Epidermal melanocyte (primary cell): Measurements from ENCODE around the gene SGMS2.

Source experiments
- DNase-seq: peaks from one replicate; pipeline ENCODE4 v3.0.0; 2011; ENCODE audit warnings: low spot score; ENCODE audit not compliant: insufficient read length

Gene SGMS2

DNA sequence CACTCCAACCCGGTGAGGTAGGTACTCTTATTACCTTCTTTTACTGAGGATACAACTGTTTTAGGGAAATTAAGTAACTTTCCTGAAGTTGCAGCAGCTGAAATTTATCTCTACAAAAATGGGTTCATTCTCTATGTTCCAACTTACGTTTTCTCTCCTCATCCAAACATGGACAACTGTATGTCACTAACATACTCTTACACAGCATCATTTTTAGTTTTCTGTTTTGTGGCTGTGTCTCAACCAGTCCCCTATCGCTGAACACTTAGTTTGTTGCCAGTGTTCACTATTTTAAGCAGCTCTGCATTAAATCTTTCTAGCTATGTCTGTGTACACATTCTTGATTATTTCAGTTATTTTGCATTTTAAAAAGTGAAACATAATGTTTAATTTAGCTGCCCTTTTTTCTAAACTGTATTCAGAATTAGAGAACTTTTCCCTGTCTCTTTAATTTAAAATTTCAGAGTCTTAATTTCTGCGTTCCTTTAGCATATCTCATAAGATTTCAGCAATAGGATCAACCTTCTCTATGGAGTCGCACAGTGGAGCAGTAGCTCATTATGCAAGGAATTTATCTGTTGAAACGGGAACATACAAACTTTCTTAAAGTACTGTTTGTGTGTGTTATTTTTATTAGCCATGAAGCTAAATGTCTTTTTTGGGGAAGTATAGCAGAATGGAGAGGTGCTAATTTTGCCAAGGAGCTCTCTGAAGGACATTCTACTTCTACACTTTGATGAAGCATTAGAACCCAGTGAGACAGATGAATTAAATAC, 3.8 kb downstream of the SGMS2 start:
- DNase-seq, result no peak

DNA sequence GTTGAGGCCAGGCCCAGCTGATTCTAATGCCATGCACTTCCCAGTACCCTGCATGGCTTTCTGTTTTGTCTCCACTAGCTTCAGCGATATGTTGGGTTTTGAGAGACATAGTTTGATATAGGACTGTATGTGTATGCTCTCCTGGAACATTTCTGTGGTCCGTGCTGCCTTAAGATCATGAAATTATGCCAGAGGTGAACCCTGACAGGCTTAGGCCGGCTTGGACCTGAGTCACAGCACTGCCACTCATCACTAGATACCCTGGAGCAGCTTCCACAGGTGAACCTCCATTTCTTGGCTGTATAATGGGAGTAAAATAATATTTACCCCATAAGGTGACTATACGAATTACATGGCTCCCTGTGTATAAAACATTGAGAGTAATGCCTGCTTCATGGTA, 6.4 kb downstream of the SGMS2 start:
- DNase-seq, result no peak

DNA sequence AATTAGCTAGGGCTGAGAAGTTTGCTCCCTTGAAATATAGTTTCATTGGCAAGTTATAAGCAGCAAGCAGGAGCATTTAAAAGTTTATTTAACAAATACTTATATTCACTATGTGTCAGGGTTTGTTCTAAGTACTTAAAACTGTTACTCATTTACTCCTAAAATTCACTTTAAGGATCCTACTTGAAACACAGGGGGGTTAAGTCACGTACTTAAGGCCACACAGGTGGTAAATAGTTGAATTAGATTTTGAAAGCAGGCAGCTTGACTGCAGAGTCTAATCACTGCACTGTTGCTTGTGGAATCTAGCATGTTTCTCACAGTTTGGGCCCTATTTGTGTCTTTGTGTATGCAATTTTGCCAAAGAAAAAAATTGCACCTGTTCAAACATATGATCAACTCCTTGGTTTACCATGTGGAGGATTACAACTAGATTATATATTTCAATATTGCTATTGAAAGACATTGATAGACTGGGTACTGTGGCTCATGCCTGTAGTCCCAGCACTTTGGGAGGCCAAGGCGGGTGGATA, 7.6 kb downstream of the SGMS2 start:
- DNase-seq, result no peak

DNA sequence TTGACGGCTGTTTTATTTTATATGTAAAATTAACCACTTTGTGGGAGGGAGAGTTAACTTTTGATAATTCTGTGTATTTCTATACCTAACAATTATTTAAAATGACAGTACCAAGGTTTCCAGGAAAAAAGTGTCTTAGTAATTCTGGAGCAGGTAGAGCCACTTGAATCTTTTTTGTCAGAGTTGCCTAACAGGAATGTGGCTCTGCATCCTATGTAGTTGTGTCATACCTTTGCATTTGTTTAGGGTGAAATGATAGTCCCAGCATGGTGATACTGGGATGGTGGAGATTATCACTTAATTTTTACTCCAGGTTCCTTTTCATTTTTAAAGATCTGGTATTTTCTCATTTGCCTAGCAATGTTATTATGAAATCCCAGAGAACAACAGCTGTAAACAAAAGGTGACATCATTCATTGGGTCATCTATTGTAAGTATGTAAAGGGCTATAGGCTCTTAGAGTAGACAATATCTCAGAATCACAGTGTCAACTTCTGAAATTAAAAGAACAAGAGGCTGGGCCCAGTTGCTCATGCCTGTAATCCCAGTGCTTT, 9.6 kb downstream of the SGMS2 start:
- DNase-seq, result no peak

DNA sequence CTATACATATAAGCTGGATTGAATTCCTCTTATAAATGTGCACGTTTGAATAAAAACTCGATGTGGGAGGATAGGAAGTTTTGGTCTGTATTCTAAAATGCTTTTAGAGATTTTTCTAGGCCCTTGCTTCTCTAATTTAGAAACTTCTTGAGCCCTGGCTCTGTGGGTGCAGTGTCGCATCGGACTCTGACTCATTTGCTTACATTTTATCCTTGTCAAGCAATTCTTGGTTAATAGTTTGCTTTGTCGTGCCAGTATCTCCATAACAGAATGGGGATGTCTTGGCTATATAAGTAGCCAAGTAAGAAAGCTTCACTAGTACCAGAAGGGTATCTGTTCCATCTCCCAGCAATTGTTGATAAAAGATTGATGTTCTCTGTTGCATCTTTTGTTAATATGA, 10.7 kb downstream of the SGMS2 start:
- DNase-seq, result no peak

DNA sequence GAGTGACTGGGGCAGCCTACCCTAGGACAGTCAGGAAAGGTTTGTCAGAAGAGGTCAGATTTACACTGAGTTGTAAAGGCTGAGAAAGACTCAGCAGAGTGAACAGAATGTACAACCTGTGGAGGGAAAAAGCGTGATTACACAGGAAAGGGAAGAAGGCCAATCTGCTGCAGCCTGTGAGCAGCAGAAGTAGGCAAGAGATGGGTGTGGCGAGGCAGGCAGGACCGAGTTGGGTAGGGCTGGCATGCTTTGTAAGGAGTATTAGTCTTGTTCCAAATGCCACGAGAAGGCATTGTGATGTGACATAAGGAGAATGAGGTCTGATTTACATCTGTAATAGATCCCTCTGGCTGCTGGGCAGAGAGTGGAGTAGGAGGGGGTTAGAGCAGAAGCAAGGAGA, 12.6 kb downstream of the SGMS2 start:
- DNase-seq, result no peak

DNA sequence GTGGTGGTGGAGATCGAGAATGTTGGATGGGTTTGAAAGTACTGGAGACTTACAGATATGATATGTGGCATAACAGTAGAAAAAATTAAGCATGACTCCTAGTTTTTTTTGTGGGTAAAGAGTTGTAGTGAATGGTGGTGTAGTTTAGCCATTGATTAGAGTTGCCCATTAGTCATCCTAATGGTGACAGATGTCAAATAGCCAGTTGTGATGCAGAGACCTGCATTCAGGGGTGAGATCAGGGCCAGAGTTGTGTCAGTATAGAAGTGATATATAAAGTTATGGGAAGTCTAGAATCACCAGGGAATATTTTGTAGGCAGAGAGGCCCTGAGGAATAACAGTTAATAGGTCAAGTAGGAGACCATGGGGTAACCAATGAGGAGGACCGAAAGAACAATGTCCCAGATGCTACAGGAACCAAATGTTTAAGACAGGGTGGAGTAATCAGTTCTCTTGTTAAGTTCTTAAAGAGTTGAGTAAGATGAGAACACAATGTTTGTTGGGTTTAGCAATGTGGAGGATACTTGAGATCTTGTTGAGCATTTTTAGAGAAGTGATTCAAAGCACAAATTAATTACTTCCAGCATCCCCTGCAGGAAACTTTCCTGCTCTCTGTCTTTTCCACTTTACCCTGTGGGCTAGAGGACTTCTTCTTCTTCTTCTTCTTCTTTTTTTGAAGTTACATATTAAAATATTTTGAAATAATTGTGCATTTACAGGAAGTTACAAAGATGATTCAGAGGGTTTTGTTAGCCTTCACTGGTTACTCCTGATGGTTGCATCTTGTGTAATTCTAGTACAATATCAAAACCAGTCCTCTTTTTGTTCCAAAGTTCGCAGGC, 13.3 kb downstream of the SGMS2 start:
- DNase-seq, result no peak

DNA sequence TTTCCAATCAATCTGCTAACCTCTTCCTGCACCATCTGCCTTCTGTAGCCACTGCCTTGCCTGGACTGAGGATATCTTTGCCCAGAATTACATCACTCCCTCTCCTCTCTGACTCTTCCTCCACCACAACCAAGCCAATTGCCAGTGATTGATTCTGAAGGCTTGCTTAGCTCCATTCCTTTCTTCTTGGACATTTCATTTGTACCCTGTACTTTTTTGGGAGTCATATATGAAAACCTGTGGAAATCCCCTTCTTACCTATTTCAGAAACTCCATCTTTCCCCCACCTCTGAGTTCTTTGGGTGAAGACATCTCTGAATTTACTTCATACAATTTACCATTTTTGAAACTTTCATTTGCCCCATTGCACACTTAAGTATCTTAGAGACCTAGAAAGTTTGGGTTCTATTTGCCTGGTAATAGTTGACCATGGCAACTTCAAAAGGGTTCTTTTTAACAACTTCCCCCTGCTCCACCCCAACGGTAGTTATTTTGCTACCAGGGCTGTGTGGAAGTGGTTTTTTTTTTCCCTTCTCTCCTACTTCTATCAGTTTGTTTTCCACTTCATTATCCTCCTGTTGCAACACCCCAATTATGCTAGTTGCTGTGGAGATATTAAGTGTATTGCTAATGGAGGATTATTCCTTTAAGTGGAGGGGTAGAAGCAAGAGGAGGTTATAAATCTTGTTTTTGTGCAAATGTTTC, 14.3 kb downstream of the SGMS2 start:
- DNase-seq, result no peak

DNA sequence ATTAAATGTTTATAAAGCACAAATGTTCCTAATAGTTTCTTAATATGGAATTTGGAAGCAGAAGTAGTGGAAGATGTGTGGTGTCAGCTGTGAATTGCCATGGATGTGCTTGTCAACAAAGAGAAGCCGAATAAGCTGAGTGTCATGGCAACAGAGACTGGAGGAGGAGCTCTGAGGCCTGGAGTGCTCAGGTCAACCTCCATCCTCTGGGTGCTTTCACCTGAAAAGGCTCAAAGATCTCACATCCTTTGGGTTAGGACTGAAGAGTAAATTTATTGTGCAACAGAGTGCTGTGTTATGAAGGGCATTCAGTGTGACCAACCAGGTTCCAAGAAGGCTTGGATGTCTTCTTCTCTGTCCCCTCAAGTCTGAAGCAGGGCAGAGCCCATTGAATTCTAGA, 18.7 kb downstream of the SGMS2 start:
- no peak for DNase-seq

DNA sequence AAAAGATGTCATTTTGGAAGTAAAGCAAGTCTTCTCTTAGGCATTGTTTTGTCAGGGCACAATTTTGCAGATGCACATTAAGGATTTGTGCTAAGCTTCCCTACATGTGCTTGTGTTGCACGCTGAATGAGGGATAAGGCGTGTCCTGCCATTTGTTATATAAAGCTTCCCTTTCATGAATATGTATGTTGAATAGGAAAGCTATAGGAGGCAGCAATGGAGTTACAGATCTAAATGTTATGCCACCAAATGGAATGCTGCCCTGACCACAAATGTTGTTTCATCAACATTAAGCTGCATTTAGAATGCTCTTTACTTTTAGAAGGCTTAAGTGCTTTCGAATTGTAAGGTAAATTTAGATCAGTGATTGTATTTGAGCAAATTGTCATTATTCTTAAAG, 20.9 kb downstream of the SGMS2 start:
- DNase-seq, result no peak

DNA sequence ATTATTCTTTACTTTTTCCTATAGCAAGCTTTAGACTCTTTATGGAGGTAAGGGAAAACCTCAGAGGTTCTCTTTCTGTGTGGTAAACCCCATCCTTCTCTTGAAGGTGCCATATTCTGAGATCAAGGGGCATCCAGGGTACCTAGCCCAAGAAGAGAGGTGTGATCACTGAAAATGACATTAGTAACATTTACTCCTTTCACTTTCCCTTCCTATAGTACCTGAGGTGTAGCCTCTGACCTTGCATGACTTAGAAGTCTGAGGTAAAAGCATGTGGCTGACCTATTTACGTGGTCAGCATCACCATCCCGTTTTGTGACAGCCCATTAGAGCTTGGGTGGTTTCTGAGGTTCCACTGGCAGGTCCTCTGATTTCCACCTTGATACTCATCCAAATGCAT, 25.7 kb downstream of the SGMS2 start:
- DNase-seq, result no peak

DNA sequence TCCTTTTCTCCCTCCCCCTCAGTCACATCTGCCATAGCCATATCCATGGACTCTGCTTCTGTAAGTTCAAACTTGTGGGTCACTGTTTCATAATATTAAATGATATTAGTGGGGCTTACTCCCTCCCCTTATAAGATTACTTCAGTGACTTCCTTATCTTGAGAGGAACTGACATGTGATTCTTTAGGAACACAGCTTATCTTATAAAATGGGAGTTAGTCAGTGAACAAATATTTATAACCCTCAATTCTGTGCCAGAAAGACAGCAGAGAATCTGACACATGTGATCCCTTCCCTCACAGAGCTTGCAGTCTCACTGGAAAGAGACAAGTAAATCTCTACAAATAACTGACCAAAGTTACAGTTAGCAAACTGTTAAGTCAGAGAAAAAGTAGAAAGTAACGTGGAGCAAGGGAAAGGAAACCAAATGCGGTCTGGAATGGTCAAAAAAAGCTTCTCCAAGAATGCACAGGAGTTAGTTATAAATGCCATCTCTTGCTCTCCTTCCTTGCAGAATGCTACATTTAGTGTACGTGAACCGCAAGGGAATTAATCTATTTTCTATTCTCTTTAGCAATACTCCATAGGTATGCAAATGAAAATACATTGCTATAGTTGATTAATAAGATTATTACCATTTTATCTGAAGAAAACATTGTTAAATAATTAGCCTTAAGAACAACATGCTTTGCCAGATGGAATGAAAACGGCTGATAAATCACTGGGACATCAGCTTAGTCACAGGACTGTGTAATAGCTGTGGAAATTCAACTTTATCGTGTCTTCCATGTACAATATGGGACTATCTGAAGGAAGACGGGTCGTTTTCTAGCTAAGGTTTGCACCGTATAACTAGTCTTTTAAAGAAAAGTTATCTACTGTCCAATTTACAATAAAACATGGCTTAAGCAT, 29.0 kb downstream of the SGMS2 start:
- no peak for DNase-seq

DNA sequence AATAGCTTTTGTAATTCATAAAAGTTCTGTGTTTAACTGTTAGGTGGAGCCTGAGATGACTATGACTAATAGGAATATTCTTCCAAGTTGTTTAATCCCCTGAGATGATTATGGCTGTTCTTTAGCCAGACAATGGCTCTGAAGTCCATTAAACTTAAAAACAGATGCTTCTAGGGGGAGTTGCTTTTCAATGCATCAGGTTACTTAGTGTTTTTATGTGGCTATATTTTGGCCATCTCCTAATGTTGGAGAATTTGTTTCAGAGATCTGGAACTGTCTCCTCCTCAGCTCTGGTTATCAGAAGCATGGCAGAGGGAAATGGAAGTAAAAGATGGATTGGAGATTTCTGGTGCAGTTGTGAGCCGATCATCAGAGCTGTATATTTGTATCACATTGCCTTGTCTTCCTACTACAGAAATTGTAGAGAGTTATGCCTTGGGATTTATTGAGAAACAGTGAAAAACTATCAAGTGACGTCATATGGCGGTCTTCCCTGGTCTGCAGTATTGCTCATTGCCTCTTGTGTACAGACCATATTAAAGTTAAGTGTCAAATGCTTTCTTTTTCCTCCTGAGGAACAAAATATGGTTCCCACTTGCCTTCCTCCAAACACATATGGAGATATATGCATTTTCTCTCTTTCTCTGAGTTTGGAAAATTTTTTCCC, 29.8 kb downstream of the SGMS2 start:
- no peak for DNase-seq

DNA sequence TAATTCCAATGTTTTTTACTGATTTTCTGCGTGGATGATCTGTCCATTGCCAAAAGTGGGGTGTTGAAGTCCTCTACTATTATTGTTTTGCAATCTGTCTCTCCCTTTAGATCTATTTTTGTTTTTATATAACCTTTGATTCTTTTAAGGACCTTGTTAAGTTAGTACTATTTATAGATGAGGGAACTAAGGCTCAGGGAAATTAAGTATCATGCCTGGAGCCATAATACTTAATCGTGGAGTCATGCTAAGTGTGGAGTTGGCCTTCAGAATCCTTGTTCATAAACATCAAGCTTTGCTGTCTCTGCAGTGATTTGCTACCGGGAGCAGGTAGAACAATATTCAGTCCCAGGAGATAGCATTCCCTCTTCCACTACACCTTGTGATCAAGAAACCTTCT, 31.0 kb downstream of the SGMS2 start:
- no peak for DNase-seq

DNA sequence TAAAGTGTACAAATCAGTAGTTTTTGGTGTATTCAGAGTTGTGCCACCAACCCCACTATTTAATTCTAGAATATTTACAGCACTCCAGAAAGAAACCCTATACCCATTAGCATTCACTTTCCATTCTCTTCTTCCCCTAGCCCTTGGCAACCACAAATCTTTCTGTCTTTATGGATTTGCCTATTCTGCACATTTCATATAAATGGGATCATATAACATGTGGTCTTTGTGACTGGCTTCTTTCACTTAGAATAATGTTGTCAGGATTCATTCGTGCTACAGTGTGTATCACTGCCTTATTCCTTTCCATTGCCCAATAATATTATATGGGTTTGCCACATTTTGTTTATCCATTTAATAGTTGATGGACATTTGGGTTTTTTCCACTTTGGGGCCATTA, 32.2 kb downstream of the SGMS2 start:
- no peak for DNase-seq

DNA sequence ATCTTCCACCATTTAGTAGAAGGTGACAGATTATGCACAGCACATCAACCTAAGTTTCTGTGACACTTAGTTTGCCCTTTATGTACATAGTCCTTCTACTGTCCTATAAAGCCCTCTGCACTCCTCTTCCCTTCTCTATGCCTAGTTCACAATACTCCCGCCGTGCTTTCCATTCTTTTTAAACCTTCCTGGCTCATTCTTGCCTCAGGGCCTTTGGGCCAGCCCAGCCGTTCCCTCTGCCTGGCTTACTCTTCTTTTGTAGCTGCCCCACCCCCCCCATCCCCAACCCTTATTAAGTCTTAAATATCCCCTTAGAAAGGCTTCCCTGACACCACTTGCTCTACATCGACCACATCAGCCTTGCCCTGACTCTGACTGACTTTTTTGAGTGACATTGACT, 33.0 kb downstream of the SGMS2 start:
- no peak for DNase-seq

DNA sequence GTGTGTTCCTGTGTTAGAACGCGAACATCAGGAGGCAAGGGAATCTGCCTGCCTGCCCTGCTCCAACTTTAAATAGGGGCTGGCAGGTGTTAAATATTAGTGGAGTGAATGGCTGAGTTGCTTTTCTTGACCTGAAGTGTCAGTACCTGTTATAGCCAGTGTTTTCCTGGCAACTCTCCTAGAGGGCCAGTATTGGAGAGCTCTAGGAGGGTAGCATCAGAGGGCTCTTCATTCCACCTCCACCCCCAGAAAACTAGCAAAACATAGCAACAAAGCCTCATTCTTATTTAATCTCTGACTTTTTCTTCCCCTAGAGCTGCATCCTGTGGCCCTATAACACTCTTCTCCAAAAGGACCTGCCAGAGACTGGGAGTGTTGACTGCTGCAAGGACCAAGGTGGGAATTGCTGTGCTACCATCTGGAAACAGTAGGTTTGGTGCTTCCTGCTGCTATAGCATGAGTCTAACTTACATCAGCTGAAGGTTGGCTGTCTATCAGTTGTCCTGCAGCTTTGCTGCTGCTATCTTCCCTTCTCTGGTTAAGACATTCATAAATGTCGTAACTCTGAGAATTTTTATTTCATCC, 33.5 kb downstream of the SGMS2 start:
- DNase-seq, result no peak

DNA sequence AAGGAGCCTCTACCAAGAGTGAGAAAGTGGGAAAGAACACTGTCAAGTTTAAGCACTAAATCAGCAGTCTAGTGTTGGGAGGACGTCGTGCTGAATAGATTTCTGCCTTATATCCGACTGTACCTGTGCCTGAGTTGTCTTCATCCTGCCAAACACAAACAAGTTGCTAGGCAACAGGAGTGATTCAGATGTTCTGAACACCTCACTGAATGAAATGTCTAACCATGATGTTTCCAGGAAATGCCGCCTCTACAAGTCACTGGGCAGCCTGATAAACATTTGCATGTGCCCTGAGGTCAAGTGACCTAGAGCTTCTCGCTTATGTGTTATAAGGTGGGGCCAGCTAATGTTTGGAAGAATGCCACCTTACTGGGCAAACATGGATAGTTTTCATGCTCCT, 37.9 kb downstream of the SGMS2 start:
- DNase-seq, result no peak

DNA sequence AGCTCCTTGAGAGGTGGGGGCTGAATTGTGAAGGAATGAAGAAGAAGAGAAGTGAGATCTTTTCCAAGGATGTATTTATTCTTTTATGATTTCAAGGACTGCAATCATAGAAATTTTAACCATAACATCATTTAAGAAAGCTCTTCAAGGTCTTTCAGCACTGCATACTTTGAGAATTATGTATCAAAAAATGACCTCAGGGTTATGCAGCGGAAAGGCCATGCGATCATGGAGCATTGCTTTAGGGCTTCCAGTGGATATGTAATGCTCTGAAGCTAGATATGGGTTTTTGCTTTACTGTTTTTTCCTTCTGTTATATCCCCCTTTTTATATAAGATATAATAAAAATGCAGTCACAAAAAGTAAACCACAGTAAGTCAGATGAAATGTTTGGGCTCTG, 38.7 kb downstream of the SGMS2 start:
- no peak for DNase-seq
